ENCODE measurements around the gene METRN. TPM values are rescaled to one million over a fixed set of nuclear protein-coding genes. Genes with fewer than 3 reads are reported as not detected.

METRN gene
- total RNA-seq (10 to 100 TPM; 34.9 to 50.6 TPM), polyA plus RNA-seq (ENCODE audit: insufficient read depth, low read depth, low replicate concordance) (21.0 TPM)
- long read RNA-seq, donor 1, transcript METRN-204 (4 exons, 3,325 nt): major isoform, 10 of 21 reads
- long read RNA-seq, donor 1, partial matches to known transcripts: 7 of 21 reads
- long read RNA-seq, donor 1, other reads (novel, unspliced or antisense): 0 of 21 reads
- long read RNA-seq, donor 2, transcript METRN-204 (4 exons, 3,325 nt): major isoform, 5 of 16 reads
- long read RNA-seq, donor 2, partial matches to known transcripts: 7 of 16 reads
- long read RNA-seq, donor 2, other reads (novel, unspliced or antisense): 0 of 16 reads

- Histone ChIP-seq H3K4me1 (peaks cover 22% of the 10 kb centered on the region), H3K36me3 (ENCODE audit: low read depth, missing control alignments) (no peaks in the 10 kb centered on the region), H3K27me3 (no peaks in the 10 kb centered on the region), H3K4me3 (peak within 1 kb of the TSS; percentile 53 to 61), H3K27ac (no peak within 1 kb of the TSS), H3K9me3 (no peaks in the 10 kb centered on the region)
- 4% methylated on average over 63 of the region's 108 CpGs; no CpG with 5 or more reads in 1 of the 2 donors for WGBS, 2 donors
- intact Hi-C loops (cut with DNase I; ENCODE audit: low total_unique reads): no loop called here
- peak; percentile 94 for DNase-seq
- no peak for TF ChIP-seq POLR2A (IDR thresholded peaks at IDR 0.05)
- TF ChIP-seq, protein P1, sequence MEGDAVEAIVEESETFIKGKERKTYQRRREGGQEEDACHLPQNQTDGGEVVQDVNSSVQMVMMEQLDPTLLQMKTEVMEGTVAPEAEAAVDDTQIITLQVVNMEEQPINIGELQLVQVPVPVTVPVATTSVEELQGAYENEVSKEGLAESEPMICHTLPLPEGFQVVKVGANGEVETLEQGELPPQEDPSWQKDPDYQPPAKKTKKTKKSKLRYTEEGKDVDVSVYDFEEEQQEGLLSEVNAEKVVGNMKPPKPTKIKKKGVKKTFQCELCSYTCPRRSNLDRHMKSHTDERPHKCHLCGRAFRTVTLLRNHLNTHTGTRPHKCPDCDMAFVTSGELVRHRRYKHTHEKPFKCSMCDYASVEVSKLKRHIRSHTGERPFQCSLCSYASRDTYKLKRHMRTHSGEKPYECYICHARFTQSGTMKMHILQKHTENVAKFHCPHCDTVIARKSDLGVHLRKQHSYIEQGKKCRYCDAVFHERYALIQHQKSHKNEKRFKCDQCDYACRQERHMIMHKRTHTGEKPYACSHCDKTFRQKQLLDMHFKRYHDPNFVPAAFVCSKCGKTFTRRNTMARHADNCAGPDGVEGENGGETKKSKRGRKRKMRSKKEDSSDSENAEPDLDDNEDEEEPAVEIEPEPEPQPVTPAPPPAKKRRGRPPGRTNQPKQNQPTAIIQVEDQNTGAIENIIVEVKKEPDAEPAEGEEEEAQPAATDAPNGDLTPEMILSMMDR (IDR thresholded peaks at IDR 0.05): no peak
Observed at GRCh38 chr16:714558-715476, at the start of gene METRN. Gene METRN, plus strand, starts transcription at chr16:715118. Its CDS starts 172 bp downstream, at chr16:715290.

DNA sequence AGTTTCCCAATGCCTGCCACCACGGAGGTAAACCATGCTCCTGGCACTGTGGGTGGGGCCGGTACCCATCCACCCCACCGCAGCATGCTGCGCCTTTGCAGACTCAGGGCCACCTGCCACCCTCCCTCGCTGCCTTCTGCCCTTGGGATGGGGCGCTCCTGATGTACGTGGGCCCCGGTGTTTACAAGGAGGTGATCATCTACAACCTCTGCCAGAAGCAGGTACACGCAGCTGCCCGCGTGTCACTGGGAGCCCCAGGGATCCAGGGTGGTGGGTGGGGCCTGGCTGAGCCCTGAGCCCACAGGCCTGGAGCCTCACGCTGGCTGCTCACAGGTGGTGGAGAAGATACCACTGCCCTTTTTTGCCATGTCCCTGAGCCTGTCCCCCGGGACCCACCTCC lies 48.3 kb upstream of the METRN start:
- TF ChIP-seq POLR2A (IDR thresholded peaks at IDR 0.05): no peak
- TF ChIP-seq, protein P1 (IDR thresholded peaks at IDR 0.05): no peak
- Histone ChIP-seq H3K9me3 (no peaks in the 10 kb centered on the region), H3K4me3 (no peak overlapping the region), H3K27me3 (no peaks in the 10 kb centered on the region), H3K36me3 (ENCODE audit: low read depth, missing control alignments) (no peaks in the 10 kb centered on the region), H3K4me1 (peaks cover 13% of the 10 kb centered on the region), H3K27ac (no peak overlapping the region)
- intact Hi-C loops (cut with DNase I; ENCODE audit: low total_unique reads): loop anchor here (10.0 kb wide), 1 partner anchor 82 kb away; no protein-coding TSS in a partner anchor
- 87 to 97% methylated on average over 10 to 13 of the region's 13 CpGs for WGBS, 2 donors
- no peak for DNase-seq

DNA sequence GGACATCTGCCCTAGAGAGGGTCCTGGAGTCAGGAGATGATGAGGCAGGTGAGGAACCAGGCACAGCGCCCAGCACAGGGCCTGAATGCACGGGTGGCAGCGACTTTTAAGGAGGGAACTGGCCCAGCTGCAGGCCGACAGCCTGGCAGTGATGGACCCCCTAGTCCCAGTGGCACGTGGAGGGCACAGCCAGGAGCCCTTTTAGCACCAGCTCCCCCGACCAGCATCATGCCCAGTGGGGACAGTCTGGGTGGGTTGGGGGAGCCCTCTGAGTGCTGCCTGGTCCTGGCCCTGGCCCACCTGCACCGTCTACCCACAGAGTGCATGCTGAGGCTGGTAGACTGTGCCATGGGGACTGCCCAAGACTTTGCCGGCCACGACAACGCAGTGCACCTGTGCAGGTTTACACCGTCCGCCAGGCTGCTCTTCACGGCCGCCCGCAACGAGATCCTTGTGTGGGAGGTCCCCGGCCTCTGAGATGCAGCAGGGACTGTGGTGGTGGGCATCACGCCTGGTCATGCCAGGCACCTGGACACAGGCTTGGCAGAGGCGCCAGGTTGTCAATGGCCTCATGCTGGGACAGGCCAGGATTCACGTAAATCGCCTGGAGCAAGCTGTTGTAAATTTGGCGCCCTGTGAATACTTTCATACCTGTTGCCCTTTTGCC lies 47.7 kb upstream of the METRN start:
- 68 to 82% methylated on average over 8 to 22 of the region's 22 CpGs for WGBS, 2 donors
- intact Hi-C loops (cut with DNase I; ENCODE audit: low total_unique reads): loop anchor here (10.0 kb wide), 1 partner anchor 82 kb away; no protein-coding TSS in a partner anchor
- Histone ChIP-seq H3K4me3 (peak overlapping the region in 1 of 2 donors; percentile 98), H3K36me3 (ENCODE audit: low read depth, missing control alignments) (no peaks in the 10 kb centered on the region), H3K4me1 (peaks cover 13% of the 10 kb centered on the region), H3K27me3 (no peaks in the 10 kb centered on the region), H3K9me3 (no peaks in the 10 kb centered on the region), H3K27ac (peak overlapping the region; percentile 77 to 80)
- no peak for DNase-seq
- TF ChIP-seq, protein P1 (IDR thresholded peaks at IDR 0.05): no peak
- TF ChIP-seq POLR2A (IDR thresholded peaks at IDR 0.05): no peak

DNA sequence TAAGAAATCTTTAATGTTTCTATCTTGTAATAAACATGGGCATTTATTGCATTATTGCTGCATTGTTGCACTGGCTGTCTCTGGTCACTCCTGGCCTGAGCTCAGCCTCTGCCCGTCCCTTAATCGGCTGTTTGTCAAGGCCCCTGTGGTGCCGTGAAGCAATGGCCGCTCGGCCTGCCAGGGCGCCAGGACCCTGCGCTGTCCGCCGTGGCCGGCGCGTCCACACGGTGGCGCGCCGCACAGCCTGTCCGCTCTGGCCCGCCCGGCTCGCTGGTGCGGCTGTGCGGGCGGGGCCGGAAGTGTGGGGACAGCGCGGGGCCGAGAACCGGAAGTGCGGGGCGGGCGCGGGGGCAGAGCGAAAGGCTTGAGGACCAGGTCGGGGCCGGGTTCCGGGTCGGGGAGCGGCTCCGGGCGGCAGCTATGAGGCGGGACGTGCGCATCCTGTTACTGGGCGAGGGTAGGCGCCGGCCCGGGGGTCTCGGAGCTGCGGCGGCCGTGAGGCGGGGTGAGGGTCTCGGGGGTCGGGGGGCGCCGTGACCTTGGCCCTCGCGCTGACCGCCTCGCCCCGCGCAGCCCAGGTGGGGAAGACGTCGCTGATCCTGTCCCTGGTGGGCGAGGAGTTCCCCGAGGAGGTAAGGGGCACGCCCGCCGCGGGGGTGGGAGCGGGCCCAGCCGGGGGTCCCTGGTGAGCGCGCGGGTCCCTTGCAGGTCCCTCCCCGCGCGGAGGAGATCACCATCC lies 47.0 kb upstream of the METRN start, which contains the start of gene RHOT2:
RHOT2 (plus strand) TSS at position 353 of the 739 bp plus-strand sequence; CDS start at position 421, 68 bp downstream.
- H3K27me3 ChIP-seq: no peaks in the 10 kb centered on the region
- H3K9me3 ChIP-seq: no peaks in the 10 kb centered on the region
- H3K36me3 ChIP-seq (ENCODE audit: low read depth, missing control alignments): no peaks in the 10 kb centered on the region
- peak within 1 kb of the TSS; percentile 85 to 98 for H3K4me3 ChIP-seq
- TF ChIP-seq, protein P1 (IDR thresholded peaks at IDR 0.05): peak; percentile 83 to 98 (median 93)
- no peak for TF ChIP-seq POLR2A (IDR thresholded peaks at IDR 0.05)
- peaks cover 13% of the 10 kb centered on the region for H3K4me1 ChIP-seq
- WGBS, 2 donors: 0 to 1% methylated on average over 2 to 53 of the region's 78 CpGs
- peak; percentile 95 for DNase-seq
- peak within 1 kb of the TSS; percentile 77 to 80 for H3K27ac ChIP-seq
- intact Hi-C loops (cut with DNase I; ENCODE audit: low total_unique reads): loop anchor here (10.0 kb wide), 1 partner anchor 83 kb away; no protein-coding TSS in a partner anchor
